Upper lobe of right lung (tissue), 1 donor: ENCODE data around the gene FAM78A. TPM values are rescaled to one million over a fixed set of nuclear protein-coding genes. Genes with fewer than 3 reads are reported as not detected.

Source experiments
- ATAC-seq: fragments of 200-7000 bp; cut with Tn5 transposase; one replicate; pipeline ENCODE4 v1.9.1; 2020; ENCODE audit warnings: mild to moderate bottlenecking, moderate library complexity
- DNase-seq: peaks from one replicate; pipeline ENCODE4 v3.0.0-alpha.2; 2020
- H3K27ac ChIP-seq: fragments of 200-600 bp; one replicate; pipeline ENCODE4 v1.8.0; 2022
- H3K27me3 ChIP-seq: fragments of 200-600 bp; one replicate; pipeline ENCODE4 v1.8.0; 2022; ENCODE audit warnings: mild to moderate bottlenecking
- H3K36me3 ChIP-seq: fragments of 200-600 bp; one replicate; pipeline ENCODE4 v1.8.0; 2022
- H3K4me1 ChIP-seq: fragments of 200-600 bp; one replicate; pipeline ENCODE4 v1.8.0; 2022
- H3K4me3 ChIP-seq: fragments of 200-600 bp; one replicate; pipeline ENCODE4 v1.8.0; 2022; ENCODE audit warnings: mild to moderate bottlenecking
- H3K9me3 ChIP-seq: fragments of 200-600 bp; one replicate; pipeline ENCODE4 v1.8.0; 2022
- intact Hi-C: fragments of 100-400 bp; cut with DNase I; formaldehyde crosslinking; loops from one replicate; pipeline ENCODE4 v1.11.0; 2022
- total RNA-seq: library from RNA; stranded (reverse); fragmentation: NEBNext Ultra II Directional; extraction: Animal tissue kit (Norgen Biotek cat#: 25700); gene quantifications from one replicate; pipeline ENCODE4 v1.2.1, GENCODE V29; 2021
- TF ChIP-seq, protein P1 (sequence below): fragments of 200-600 bp; IDR thresholded peaks from one replicate; pipeline ENCODE4 v1.8.0; 2022; ENCODE audit warnings: antibody characterized with exemption
- donor health status: DM: no; HTN: yes; CAD: no; lungs with severe emphysema.

FAM78A gene
- total RNA-seq, 1 donor from 2014 or later = 14.8 TPM

DNA sequence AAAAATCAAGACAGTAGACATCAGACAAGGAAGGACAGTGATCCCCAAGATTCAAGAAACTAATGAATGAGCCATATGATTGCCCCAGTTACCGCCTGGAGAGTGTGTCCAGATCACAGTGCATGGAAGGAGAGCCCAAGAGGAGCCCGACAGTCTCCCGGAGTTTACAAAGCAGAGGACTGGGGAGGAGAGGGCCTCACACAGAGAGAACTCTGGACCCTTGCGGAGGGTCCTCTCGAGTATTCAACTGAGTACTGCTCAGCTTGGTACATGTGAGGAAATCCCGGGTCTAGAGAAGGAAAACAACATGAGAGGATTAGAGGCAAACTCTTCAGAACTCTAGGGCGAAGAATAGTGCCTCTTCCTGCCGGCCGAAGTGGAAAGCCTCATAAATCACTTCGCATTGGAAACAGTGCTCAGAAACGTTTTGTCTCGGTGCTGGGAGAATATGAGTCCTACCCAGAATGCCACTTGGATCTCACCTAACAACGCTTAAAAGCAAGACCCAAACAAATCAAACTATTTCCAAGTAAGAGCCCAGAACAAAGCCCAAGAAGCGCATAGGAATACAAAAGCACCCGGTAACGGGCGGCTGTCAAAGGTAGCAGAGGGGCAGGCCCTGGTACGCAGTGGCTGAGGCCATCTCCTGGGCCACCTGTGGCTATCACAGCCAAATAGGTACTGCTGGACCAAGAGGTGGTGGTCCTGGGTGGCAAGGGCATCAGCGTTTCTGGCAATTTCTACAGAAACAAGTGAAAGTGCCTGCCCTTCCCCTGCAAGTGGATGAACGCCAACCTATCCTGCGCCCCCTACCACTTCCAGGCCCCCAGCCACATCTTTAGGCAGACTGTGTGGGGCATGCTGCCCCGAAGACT, 36.0 kb downstream of the FAM78A start:
- DNase-seq (no peak), ATAC-seq (no peak)
- H3K27ac ChIP-seq = no peak overlapping the region
- no peaks in the 10 kb centered on the region for H3K36me3 ChIP-seq
- peaks cover 18% of the 10 kb centered on the region for H3K4me1 ChIP-seq
- H3K4me3 ChIP-seq = no peak overlapping the region
- TF ChIP-seq, protein P1, sequence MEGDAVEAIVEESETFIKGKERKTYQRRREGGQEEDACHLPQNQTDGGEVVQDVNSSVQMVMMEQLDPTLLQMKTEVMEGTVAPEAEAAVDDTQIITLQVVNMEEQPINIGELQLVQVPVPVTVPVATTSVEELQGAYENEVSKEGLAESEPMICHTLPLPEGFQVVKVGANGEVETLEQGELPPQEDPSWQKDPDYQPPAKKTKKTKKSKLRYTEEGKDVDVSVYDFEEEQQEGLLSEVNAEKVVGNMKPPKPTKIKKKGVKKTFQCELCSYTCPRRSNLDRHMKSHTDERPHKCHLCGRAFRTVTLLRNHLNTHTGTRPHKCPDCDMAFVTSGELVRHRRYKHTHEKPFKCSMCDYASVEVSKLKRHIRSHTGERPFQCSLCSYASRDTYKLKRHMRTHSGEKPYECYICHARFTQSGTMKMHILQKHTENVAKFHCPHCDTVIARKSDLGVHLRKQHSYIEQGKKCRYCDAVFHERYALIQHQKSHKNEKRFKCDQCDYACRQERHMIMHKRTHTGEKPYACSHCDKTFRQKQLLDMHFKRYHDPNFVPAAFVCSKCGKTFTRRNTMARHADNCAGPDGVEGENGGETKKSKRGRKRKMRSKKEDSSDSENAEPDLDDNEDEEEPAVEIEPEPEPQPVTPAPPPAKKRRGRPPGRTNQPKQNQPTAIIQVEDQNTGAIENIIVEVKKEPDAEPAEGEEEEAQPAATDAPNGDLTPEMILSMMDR = no peak
- no peaks in the 10 kb centered on the region for H3K27me3 ChIP-seq
- no peaks in the 10 kb centered on the region for H3K9me3 ChIP-seq
- intact Hi-C loops = no loop called here

DNA sequence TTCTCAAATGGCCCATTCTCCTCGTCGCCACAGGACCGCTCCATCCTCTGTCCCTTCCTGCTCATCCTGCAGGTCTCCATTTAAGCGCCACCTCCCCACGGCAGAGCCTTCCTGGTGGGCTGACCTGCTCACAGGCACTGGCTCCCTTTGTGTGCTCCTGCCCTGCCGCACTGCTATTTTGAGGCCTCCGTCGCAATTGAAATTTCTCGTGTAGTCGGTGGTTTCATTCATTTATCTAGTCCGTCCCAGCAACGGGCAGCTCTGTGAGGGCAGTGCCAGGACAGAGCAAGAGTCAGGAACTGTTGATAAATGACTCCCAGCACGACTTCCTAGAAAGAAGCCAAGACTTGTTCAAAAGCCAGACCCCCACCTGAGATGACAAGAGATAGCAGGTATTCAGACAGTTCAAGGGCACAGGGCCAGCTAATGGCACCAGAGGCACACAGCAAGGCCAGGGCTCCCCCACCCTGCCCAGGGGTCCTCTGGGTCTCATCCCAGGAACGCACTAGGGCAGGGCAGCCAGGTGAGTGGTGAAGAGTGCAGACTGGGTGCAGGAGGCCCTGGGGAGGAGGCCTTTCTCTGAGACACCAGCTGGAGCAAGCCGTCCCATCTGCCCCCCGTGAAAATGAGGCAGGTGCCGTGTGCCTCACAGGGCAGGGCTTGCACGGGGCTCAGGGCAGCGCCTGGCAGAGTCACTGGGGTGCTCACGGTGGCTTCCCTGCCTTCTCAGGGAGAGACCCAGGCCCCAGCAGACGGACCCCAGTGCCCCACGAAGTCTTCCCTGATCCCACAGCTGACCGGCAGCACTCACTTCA, 36.9 kb downstream of the FAM78A start:
- no peak overlapping the region for H3K4me3 ChIP-seq
- ATAC-seq (no peak), DNase-seq (no peak)
- peaks cover 18% of the 10 kb centered on the region for H3K4me1 ChIP-seq
- intact Hi-C loops = no loop called here
- H3K27ac ChIP-seq = no peak overlapping the region
- no peaks in the 10 kb centered on the region for H3K27me3 ChIP-seq
- TF ChIP-seq, protein P1 = no peak
- peaks cover 7% of the 10 kb centered on the region for H3K36me3 ChIP-seq
- H3K9me3 ChIP-seq = no peaks in the 10 kb centered on the region

DNA sequence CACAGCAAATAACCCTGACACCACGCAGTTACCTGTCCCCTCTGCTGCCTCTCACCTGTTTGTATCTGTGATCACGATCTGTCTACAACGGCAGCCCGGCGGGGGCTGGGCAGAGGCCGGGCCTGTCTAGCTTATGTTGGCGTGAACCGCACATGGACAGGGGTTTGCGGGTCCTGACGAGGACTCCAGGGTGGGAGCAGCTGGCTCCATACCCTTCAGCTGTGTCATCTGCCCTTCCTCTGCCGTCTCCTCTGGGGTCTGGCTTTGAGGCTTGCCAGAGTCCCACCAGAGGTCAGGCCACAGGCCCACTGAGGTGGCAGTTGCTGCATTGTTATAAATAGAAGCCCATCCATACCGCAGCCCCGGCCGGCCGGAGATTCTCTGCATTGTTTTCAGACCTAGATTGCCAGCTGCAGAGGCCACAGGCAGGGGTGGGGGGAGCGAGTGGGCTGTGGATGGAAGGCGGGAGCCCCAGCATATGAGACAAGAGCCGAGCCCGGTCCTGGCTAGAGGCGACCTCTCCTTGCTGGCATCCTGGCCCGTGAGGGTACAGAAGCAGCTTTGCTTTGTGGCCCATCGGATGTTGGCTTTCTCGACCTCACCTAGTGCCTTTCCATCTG, 37.8 kb downstream of the FAM78A start:
- intact Hi-C loops = no loop called here
- peak overlapping the region; percentile 26 for H3K4me3 ChIP-seq
- peaks cover 15% of the 10 kb centered on the region for H3K36me3 ChIP-seq
- no peaks in the 10 kb centered on the region for H3K9me3 ChIP-seq
- no peaks in the 10 kb centered on the region for H3K27me3 ChIP-seq
- no peak for DNase-seq
- TF ChIP-seq, protein P1 = no peak
- ATAC-seq = no peak
- H3K4me1 ChIP-seq = peaks cover 18% of the 10 kb centered on the region
- H3K27ac ChIP-seq = peak overlapping the region; percentile 68

DNA sequence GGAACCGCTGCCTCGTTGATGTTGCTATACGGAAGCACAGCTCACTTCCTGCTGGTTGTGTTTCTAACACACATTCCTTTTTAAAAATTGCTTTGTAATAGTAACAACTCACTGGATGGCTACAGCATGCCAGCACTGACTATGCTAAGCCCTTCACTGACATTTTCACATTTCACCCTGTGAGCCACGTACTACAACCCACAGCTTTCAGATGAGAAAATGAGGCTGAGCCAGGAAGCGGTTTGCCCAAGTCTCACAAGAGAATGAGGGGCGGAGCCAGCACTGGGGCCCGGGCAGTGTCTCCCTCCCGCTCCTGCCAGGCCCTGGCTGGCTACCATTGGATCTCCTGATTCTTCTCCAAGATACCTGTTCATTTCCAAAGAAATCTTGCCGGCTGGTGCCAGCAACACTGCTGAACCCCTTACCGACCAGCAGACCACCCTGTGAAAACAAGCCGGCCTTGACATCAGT, 38.3 kb downstream of the FAM78A start:
- peaks cover 18% of the 10 kb centered on the region for H3K4me1 ChIP-seq
- H3K27ac ChIP-seq = peak overlapping the region; percentile 68
- ATAC-seq (peak; percentile 87), DNase-seq (peak; percentile 84)
- TF ChIP-seq, protein P1 = no peak
- no peaks in the 10 kb centered on the region for H3K27me3 ChIP-seq
- H3K4me3 ChIP-seq = peak overlapping the region; percentile 26
- H3K36me3 ChIP-seq = peaks cover 21% of the 10 kb centered on the region
- intact Hi-C loops = no loop called here
- H3K9me3 ChIP-seq = no peaks in the 10 kb centered on the region

DNA sequence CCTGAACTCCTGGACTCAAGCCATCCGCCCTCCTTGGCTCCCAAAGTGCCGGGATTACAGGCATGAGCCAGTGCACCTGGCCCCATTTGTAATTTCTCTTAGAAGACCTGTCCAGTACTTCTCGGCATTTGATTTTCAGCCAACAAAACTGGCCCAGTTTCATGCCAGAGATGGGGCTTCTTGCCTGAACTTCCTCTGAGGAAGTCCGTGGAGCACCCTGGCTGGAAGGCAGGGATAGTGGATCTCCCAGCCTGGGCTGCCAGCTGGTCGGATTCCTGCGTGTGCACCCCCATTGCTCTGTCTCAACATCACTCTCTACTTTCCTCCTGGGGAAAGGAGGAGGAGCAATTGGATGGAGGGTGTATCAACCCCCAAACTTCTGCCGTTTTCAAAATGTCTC, 39.0 kb downstream of the FAM78A start:
- intact Hi-C loops = no loop called here
- H3K27me3 ChIP-seq = no peaks in the 10 kb centered on the region
- H3K27ac ChIP-seq = peak overlapping the region; percentile 68
- DNase-seq (no peak), ATAC-seq (no peak)
- H3K9me3 ChIP-seq = no peaks in the 10 kb centered on the region
- TF ChIP-seq, protein P1 = no peak
- H3K4me3 ChIP-seq = no peak overlapping the region
- peaks cover 18% of the 10 kb centered on the region for H3K4me1 ChIP-seq
- H3K36me3 ChIP-seq = peaks cover 27% of the 10 kb centered on the region
